ENCODE results near the gene RIMS4. TPM values are rescaled to one million over a fixed set of nuclear protein-coding genes. Genes with fewer than 3 reads are reported as not detected.

Gene RIMS4
- total and polyA plus RNA-seq, 2 of the 8 experiments (the other 6 are each of a cell fraction or from before 2014, with no cell fraction given) = 13.3 to 44.2 TPM

DNA sequence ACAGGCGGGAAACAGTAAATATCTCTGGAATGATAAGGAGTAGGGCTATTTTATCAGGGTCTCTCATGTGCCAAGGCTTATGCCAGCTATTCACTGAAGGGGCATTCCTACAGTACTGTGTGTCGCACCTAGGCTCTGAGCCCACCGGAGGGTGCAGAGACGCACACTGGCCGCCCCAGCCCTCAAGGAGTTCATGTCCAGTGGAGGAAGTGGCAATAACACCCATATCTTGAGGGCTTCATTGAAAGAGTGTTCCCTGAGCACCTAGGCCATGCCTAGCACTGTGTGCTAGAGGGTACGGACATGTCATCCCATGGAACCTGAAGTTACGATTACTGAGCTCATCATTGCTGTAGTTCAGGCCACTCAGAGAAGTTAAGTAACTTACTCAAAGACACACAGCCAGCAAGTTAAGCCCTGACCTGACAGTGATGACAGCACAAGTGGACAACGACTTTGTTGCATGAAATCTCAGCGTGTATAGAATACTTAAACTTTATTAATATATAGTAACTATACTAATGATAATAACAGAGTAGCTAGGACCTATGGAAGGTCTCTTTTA, 86.5 kb downstream of the RIMS4 start (continued):
- TF ChIP-seq SIX5 (IDR thresholded peaks at IDR 0.05; ENCODE audit: low read depth, low read length) (no peak), NANOG (IDR thresholded peaks at IDR 0.05; ENCODE audit: insufficient read depth, low read depth, low read length, poor library complexity, severe bottlenecking) (no peak), TCF12 (IDR thresholded peaks at IDR 0.05; ENCODE audit: low read depth, low read length) (no peak), BRCA1 (IDR thresholded peaks at IDR 0.05; ENCODE audit: low read depth, low read length) (no peak), CBX8 (IDR thresholded peaks at IDR 0.05; ENCODE audit: borderline replicate concordance, low read depth, low read length) (no peak), BACH1 (IDR thresholded peaks at IDR 0.05; ENCODE audit: low read length) (no peak)

Measured in H1 (cell line).